H9 (cell line): ENCODE results near the gene MAP7. TPM values are rescaled to one million over a fixed set of nuclear protein-coding genes. Genes with fewer than 3 reads are reported as not detected.
A peak's percentile ranks its signal among the peaks of the same experiment; 100 is the strongest.

Experiments used
- DNase-seq: peaks from one replicate; pipeline ENCODE4 v3.0.0-alpha.2; 2017
- H2AFZ ChIP-seq: one replicate; pipeline ENCODE4 v1.6.1; 2013; ENCODE audit warnings: mild to moderate bottlenecking, low read length, control low read depth, moderate library complexity
- H2AK5ac ChIP-seq: 2 replicates; pipeline ENCODE4 v1.6.1; 2013; ENCODE audit warnings: low read length, control low read depth, mixed read lengths; ENCODE audit not compliant: insufficient read length
- H2BK120ac ChIP-seq: one replicate; pipeline ENCODE4 v1.6.1; 2013; ENCODE audit warnings: low read depth, mild to moderate bottlenecking, low read length, control low read depth, inconsistent platforms; ENCODE audit not compliant: poor library complexity, severe bottlenecking
- H2BK12ac ChIP-seq: 2 replicates; pipeline ENCODE4 v1.6.1; 2013; ENCODE audit warnings: low read length, control low read depth, mixed read lengths, low read depth; ENCODE audit not compliant: insufficient read length
- H2BK15ac ChIP-seq: 2 replicates; pipeline ENCODE4 v1.6.1; 2013; ENCODE audit warnings: low read depth, low read length, control low read depth
- H2BK20ac ChIP-seq: one replicate; pipeline ENCODE4 v1.6.1; 2013; ENCODE audit warnings: low read depth, mild to moderate bottlenecking, low read length, control low read depth, inconsistent platforms; ENCODE audit not compliant: poor library complexity, severe bottlenecking
- H2BK5ac ChIP-seq: 2 replicates; pipeline ENCODE4 v1.6.1; 2013; ENCODE audit warnings: low read length, control low read depth, mixed read lengths; ENCODE audit not compliant: insufficient read length
- H3K14ac ChIP-seq: 2 replicates; pipeline ENCODE4 v1.6.1; 2013; ENCODE audit warnings: low read length, control low read depth; ENCODE audit not compliant: insufficient read depth
- H3K18ac ChIP-seq: 2 replicates; pipeline ENCODE4 v1.6.1; 2013; ENCODE audit warnings: low read depth, mild to moderate bottlenecking, mixed read lengths, low read length, control low read depth; ENCODE audit not compliant: insufficient read length
- H3K23ac ChIP-seq: 2 replicates; pipeline ENCODE4 v1.6.1; 2013; ENCODE audit warnings: low read length, control low read depth, mixed read lengths, low read depth; ENCODE audit not compliant: insufficient read length
- H3K23me2 ChIP-seq: 2 replicates; pipeline ENCODE4 v1.6.1; 2013; ENCODE audit warnings: low read depth, mild to moderate bottlenecking, mixed read lengths, low read length, control low read depth; ENCODE audit not compliant: insufficient read length, poor library complexity, severe bottlenecking
- H3K27ac ChIP-seq: 2 replicates; pipeline ENCODE4 v1.5.1; 2013; ENCODE audit warnings: low read length, control low read depth, mixed read lengths, low read depth; ENCODE audit not compliant: insufficient read length
- H3K27me3 ChIP-seq: 2 replicates; pipeline ENCODE4 v1.6.1; 2013; ENCODE audit warnings: low read length, control low read depth, inconsistent platforms; ENCODE audit not compliant: insufficient read depth
- H3K4ac ChIP-seq: 2 replicates; pipeline ENCODE4 v1.6.1; 2013; ENCODE audit warnings: low read depth, mild to moderate bottlenecking, control low read depth, inconsistent platforms, low read length, moderate library complexity
- H3K4me1 ChIP-seq: 2 replicates; pipeline ENCODE4 v1.6.1; 2013; ENCODE audit warnings: low read length, control low read depth, inconsistent platforms; ENCODE audit not compliant: insufficient read depth
- H3K4me2 ChIP-seq: 2 replicates; pipeline ENCODE4 v1.6.1; 2013; ENCODE audit warnings: low read length, control low read depth, mixed read lengths; ENCODE audit not compliant: insufficient read length, insufficient read depth
- H3K56ac ChIP-seq: 2 replicates; pipeline ENCODE4 v1.6.1; 2013; ENCODE audit warnings: low read depth, mild to moderate bottlenecking, mixed read lengths, low read length, control low read depth; ENCODE audit not compliant: insufficient read length
- H3K79me1 ChIP-seq: 2 replicates; pipeline ENCODE4 v1.6.1; 2013; ENCODE audit warnings: low read depth, mild to moderate bottlenecking, moderate library complexity, low read length, control low read depth, inconsistent platforms; ENCODE audit not compliant: insufficient read depth, poor library complexity, severe bottlenecking
- H3K79me2 ChIP-seq: 2 replicates; pipeline ENCODE4 v1.6.1; 2013; ENCODE audit warnings: low read length, control low read depth, inconsistent platforms; ENCODE audit not compliant: insufficient read depth
- H3K9ac ChIP-seq: 2 replicates; pipeline ENCODE4 v1.6.1; 2013; ENCODE audit warnings: low read length, control low read depth, mixed read lengths; ENCODE audit not compliant: insufficient read length; ENCODE audit errors: extremely low read depth
- H3K9me3 ChIP-seq: one replicate; pipeline ENCODE4 v1.6.1; 2013; ENCODE audit warnings: low read depth, low read length, inconsistent platforms; ENCODE audit not compliant: control insufficient read depth
- H3T11ph ChIP-seq: one replicate; pipeline ENCODE4 v1.6.1; 2013; ENCODE audit warnings: mild to moderate bottlenecking, low read length, control low read depth, inconsistent platforms
- H4K20me1 ChIP-seq: one replicate; pipeline ENCODE4 v1.6.1; 2013; ENCODE audit not compliant: control insufficient read depth, insufficient read length, insufficient read depth
- H4K5ac ChIP-seq: 2 replicates; pipeline ENCODE4 v1.6.1; 2013; ENCODE audit warnings: low read depth, mild to moderate bottlenecking, mixed read lengths, low read length, control low read depth; ENCODE audit not compliant: insufficient read length
- H4K8ac ChIP-seq: replicated peaks from 2 replicates; pipeline ENCODE4 v1.6.1; 2013; ENCODE audit warnings: low read length, control low read depth, mixed read lengths, low read depth; ENCODE audit not compliant: insufficient read length
- H4K91ac ChIP-seq: 2 replicates; pipeline ENCODE4 v1.6.1; 2013; ENCODE audit warnings: low read depth, mild to moderate bottlenecking, moderate library complexity, mixed read lengths, low read length, control low read depth; ENCODE audit not compliant: insufficient read length
- H3K27ac Mint-ChIP-seq, 3 experiments: 2 replicates in 2 of 3; 3 replicates in 1 of 3; pipeline ENCODE4 v1.8.0; 2020 to 2021; ENCODE audit warnings: mixed read lengths in 3 of 3, mild to moderate bottlenecking in 1 of 3, moderate library complexity in 1 of 3
- H3K27me3 Mint-ChIP-seq: 2 replicates; pipeline ENCODE4 v1.8.0; 2021; ENCODE audit warnings: low read depth, mild to moderate bottlenecking, moderate library complexity, mixed read lengths
- H3K36me3 Mint-ChIP-seq, 3 experiments: 2 replicates in 2 of 3; 3 replicates in 1 of 3; pipeline ENCODE4 v1.8.0; 2020 to 2021; ENCODE audit warnings: low read depth in 3 of 3, mixed read lengths in 3 of 3; ENCODE audit not compliant: insufficient read depth in 1 of 3
- H3K4me1 Mint-ChIP-seq, 2 experiments: 2 replicates each; pipeline ENCODE4 v1.8.0; 2020; ENCODE audit warnings: mixed read lengths in 2 of 2
- H3K4me3 Mint-ChIP-seq, 2 experiments: 2 replicates in 1 of 2; 3 replicates in 1 of 2; pipeline ENCODE4 v1.8.0; 2020 to 2021; ENCODE audit warnings: mild to moderate bottlenecking in 2 of 2, mixed read lengths in 2 of 2, moderate library complexity in 1 of 2
- H3K9me3 Mint-ChIP-seq, 2 experiments: 2 replicates in 1 of 2; 3 replicates in 1 of 2; pipeline ENCODE4 v1.8.0; 2020; ENCODE audit warnings: mild to moderate bottlenecking in 2 of 2, mixed read lengths in 2 of 2, moderate library complexity in 1 of 2
- CTCF ChIP-seq: fragments of 200-600 bp; sonication (generic); conservative IDR thresholded peaks from 3 replicates; pipeline ENCODE4 v1.8.0; 2021; ENCODE audit warnings: antibody characterized with exemption, mild to moderate bottlenecking
- WGBS: extraction: QIAGEN DNeasy Blood & Tissue Kit; methylation state at CpG from one replicate; pipeline ENCODE4 v1.1.7; 2013; ENCODE audit warnings: missing lambda C conversion rate, low lambda C conversion rate, mixed read lengths; ENCODE audit not compliant: insufficient read length; ENCODE audit errors: extremely low coverage; 5-methylcytosine and 5-hydroxymethylcytosine counted together
- total RNA-seq: library from RNA; stranded (reverse); gene quantifications from 2 replicates; pipeline ENCODE4 v1.2.1, GENCODE V29; 2021

MAP7 gene
- total RNA-seq, 1 experiment from 2014 or later = 51.1 TPM

- H3K23ac ChIP-seq = no peak overlapping the region
- Mint-ChIP-seq H3K27me3 (no peaks in the 10 kb centered on the region), H3K9me3 (no peaks in the 10 kb centered on the region), H3K36me3 (peaks cover 0 to 2% (median 0%) of the 10 kb centered on the region in 3 experiments; a peak in 2 of 7 replicates), H3K27ac (no peak overlapping the region), H3K4me1 (peaks cover 6 to 10% of the 10 kb centered on the region in 2 experiments; a peak in 3 of 4 replicates), H3K4me3 (no peak overlapping the region)
- no peak for DNase-seq
- no peak overlapping the region for H2BK5ac ChIP-seq
- no peak overlapping the region for H3K27ac ChIP-seq
- no peak overlapping the region for H3K9ac ChIP-seq
- no peak overlapping the region for H2AFZ ChIP-seq
- H3K9me3 ChIP-seq = no peaks in the 10 kb centered on the region
- H3T11ph ChIP-seq = no peak overlapping the region
- no peaks in the 10 kb centered on the region for H3K79me2 ChIP-seq
- peak; percentile 53 for TF ChIP-seq CTCF
- no peaks in the 10 kb centered on the region for H3K27me3 ChIP-seq
- no peak overlapping the region for H2AK5ac ChIP-seq
- no peak overlapping the region for H3K18ac ChIP-seq
- no peak overlapping the region for H2BK20ac ChIP-seq
- H2BK120ac ChIP-seq = no peak overlapping the region
- no peak overlapping the region for H3K56ac ChIP-seq
- H4K8ac ChIP-seq = no peak overlapping the region
- no peaks in the 10 kb centered on the region for H3K23me2 ChIP-seq
- H4K91ac ChIP-seq = no peak overlapping the region
- no peaks in the 10 kb centered on the region for H3K4me1 ChIP-seq
- H4K20me1 ChIP-seq = no peaks in the 10 kb centered on the region
- H3K4me2 ChIP-seq = no peak overlapping the region
- no peak overlapping the region for H3K4ac ChIP-seq
- no peaks in the 10 kb centered on the region for H3K79me1 ChIP-seq
- no CpG with 5 or more reads among the region's 4 CpGs for WGBS
- no peak overlapping the region for H2BK15ac ChIP-seq
- no peak overlapping the region for H3K14ac ChIP-seq
- no peak overlapping the region for H4K5ac ChIP-seq
- H2BK12ac ChIP-seq = no peak overlapping the region
Measured at GRCh38 chr6:136338486-136338885, 211.7 kb downstream of the MAP7 start.
